HG03460 (cell line): ENCODE measurements around the gene PHACTR1.

Source experiments
- ATAC-seq: cut with Tn5 transposase; IDR thresholded peaks from one replicate; pipeline ENCODE4 v1.9.1; 2021; ENCODE audit not compliant: unreplicated experiment

The PHACTR1 gene

GRCh38 chr6:13094781-13095425 lies 378.3 kb downstream of the PHACTR1 start:
- ATAC-seq = no peak

- ATAC-seq = no peak
Measured at GRCh38 chr6:13096084-13096483, 379.5 kb downstream of the PHACTR1 start.

DNA sequence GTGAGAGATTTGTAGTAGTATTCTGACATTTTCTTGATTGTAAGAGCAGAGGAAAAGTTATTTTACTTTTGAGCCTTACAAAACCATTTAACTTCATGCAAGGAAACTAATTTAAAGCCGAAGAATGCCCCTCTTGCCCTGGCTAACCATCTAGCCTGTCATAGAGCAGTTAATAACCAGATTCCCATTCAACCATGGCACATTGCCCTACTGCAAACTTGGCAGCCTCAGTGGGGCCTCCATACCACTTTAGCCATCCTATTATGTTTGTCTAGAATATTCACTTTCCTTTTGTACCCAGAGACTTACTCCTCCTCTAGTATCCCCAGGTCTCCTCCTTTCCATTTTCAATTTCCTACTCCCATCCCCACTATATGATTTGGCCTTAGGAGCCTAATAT lies 380.9 kb downstream of the PHACTR1 start:
- ATAC-seq = no peak

DNA sequence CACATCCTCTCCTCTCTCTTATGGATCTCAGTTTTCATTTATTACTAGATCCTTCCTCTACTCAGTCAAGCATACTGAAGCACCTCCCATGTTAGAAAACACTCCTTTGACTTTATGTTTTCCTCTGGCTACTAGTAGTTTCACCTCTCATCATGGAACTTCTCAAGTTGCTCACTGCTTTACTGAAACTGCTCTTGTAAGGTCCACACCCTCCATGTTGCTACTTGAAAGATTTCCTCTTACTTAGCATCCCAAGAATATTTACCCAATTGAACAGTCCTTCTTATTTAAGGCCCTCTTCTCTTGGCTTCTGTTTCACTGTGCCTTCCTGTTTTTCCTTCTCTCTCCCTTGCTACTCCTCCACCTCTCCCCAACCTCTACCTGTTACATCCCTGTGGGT lies 381.4 kb downstream of the PHACTR1 start:
- ATAC-seq = no peak

- no peak for ATAC-seq
Measured at GRCh38 chr6:13098793-13099570, 382.4 kb downstream of the PHACTR1 start.

DNA sequence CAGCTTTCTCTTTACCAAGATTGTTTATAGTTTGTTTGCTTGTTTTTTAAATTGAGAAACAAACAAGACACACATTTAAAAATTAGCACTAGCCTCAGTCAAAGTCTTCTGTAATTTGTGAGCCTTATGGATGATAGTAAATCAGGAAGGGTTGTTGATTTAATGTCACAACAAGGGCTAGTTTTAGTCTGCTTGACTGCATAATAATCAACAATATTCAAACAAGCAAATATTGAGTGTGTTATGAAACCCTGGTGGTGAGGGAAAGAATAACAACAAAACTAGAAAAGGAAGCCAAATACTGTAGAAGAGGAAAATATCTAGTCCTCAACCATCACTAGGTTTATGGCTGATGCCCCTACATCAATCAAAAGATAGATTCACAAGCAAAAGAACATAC lies 383.2 kb downstream of the PHACTR1 start:
- ATAC-seq = no peak

- ATAC-seq = no peak
Measured at GRCh38 chr6:13101409-13101808, 384.8 kb downstream of the PHACTR1 start.

GRCh38 chr6:13101985-13102384 lies 385.4 kb downstream of the PHACTR1 start:
- ATAC-seq = no peak

GRCh38 chr6:13103169-13103568 lies 386.6 kb downstream of the PHACTR1 start:
- no peak for ATAC-seq

- ATAC-seq = no peak
Measured at GRCh38 chr6:13105139-13105538, 388.6 kb downstream of the PHACTR1 start.

DNA sequence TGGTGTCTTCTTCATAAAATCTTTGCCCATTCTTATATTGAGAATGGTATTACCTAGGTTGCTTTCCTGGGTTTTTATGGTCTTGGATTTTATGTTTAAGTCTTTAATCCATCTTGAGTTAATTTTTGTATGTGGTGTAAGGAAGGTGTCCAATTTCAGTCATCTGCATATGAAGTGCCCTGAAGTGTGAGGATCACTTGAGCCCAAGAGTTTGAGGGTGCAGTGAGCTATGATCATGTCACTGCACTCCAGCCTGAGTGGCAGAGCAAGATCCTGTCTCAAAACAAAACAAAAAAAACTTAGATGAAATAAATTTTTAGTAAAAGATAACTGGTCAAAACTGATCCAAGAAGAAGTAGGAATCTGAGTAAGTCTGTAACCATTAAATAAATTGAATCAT lies 396.4 kb downstream of the PHACTR1 start:
- no peak for ATAC-seq

DNA sequence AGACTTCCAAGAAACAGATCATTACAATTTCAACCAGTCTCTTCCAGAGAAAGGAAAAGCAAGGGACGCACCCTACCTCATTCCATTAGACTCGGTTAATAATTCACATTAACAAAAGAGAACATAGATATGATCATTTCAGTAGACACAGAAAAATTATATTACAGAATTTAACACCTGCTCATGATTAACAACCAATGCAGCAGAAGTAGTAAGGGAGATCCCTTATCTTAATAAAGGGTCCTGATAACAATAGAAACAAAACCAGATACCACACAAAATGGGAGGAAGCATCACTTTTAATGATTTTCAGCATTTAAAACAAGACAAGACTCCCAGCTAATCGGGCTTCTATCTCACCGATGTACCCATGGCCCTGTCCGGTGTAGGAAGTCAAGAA lies 396.8 kb downstream of the PHACTR1 start:
- no peak for ATAC-seq

DNA sequence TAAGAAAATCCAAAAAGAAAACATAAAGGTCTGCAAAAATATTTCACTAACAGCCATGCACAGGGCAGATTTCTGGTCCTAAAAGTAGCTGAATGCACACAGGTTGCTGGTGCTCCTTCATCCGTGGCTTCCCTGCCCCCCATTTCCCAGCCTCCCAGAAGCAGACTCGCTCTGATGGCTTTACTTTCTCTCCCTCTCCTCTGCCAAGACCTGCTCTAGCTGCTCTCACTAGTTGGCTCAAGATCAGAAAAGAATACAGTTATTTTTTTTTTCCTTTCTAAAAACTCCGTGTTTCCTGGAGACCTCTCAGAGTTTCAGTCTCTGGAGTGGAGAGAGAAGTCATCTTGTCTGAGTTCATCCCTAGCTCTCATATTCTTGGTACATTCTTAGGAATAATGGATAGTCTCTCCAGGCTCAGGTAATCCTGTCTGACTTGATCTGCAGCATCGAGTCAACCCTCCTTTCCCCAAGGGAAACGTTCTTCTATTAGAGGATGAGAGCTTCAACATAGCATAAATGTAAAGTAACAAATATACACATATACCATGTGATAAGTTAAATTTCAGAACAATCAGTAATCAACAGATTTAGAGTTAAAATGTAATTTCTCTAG lies 397.5 kb downstream of the PHACTR1 start:
- no peak for ATAC-seq

- ATAC-seq = no peak
Measured at GRCh38 chr6:13116155-13116554, 399.6 kb downstream of the PHACTR1 start.

DNA sequence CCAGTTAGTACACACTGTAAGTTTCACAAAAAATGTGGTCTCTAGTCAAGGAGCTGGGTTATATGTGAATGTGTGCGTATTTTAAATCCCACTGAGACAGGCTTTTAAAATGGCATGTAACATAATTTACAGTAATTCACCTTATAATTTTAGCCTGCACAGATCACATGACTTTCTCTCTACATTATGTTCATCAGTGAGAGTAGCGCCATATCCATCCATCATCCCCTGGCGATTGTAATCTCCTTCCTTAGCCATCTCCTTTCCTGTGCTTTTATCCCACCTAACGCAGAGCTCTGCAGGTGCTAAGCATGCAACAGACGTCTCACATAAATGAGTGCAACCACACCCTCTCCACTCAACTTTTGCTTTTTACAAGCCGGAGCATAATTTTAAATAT lies 401.0 kb downstream of the PHACTR1 start:
- ATAC-seq = no peak

- no peak for ATAC-seq
Measured at GRCh38 chr6:13119549-13119948, 403.0 kb downstream of the PHACTR1 start.

- no peak for ATAC-seq
Measured at GRCh38 chr6:13120483-13121482, 404.2 kb downstream of the PHACTR1 start.

DNA sequence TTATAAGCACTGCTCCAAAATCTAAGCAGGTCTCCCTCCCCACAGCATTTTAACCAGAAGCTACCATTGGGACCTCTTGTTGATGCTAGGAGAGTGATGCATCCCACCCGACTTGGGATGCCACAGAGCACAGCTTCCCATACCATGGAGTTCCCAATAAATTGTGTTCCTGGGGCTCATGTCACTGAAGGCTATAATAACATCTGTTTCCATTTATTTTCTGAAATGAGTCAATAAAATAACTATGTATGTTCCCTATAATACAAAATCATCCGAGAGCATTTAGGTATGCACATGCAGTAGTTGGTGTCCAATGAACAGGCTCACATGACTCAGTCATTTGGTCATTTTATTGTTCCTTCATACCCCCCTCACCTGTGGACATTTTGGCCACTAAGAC lies 407.6 kb downstream of the PHACTR1 start:
- no peak for ATAC-seq

DNA sequence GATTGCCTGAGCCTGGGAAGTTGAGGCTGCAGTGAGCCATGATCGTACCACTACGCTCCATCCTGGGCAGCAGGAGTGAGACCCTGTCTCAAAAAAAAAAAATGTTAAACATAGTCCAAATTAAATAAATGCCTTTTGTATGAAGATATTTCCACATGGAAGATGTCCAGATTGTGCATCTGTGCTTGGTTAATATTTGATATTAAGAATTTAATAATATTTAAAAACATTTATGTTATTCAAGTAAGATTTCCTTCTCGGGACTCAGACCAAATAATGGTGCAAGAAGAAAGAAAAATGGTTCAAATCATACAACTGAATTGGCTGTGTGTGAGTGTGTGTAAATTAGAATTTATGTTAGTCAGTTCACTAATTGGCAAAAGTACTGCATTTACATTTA lies 409.3 kb downstream of the PHACTR1 start:
- ATAC-seq = no peak

DNA sequence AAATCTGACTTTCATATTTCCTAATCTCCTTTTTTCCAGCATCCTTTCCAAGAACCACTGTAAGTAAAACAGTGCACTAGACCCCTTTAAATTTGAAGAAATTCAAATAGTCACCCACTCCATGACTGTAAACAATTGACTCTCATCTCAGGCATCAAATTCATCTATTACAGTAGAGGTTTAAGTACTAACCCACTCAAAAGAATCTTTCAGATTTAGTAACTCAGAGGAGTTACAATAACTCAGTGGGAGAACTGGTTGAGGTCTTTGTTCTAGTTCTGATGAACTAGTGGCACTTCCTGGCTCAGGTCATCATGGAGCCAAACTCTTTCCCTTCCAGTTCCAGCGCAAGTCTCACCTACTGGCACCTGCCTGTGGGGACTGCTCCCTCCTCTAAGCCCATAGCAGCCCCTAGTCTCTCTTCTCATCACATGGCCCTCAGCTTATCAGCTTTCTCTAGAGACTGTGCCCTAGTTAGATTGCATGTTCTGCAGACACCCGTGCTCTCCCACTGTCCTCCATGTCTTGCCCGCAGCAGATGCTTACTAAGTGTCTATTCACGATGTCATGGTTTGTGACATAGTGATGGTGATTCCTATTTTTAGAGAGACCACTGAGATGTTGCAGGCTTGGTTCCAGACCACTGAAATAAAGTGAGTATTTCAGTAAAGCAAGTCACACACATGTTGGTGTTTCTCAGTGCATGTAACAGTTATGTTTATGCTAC lies 415.5 kb downstream of the PHACTR1 start:
- no peak for ATAC-seq
